AG09319 (cell line): ENCODE data around the gene ETV3L.

Source experiments
- DNase-seq: peaks from one replicate; pipeline ENCODE4 v3.0.0-alpha.2; 2010; ENCODE audit warnings: low read depth; ENCODE audit errors: extremely low read depth
- TF ChIP-seq, protein P1 (sequence below): IDR thresholded peaks from 2 replicates; pipeline ENCODE4 v1.5.1; 2011; ENCODE audit warnings: low read depth, mild to moderate bottlenecking, inconsistent platforms, low read length, moderate library complexity

ETV3L gene

DNA sequence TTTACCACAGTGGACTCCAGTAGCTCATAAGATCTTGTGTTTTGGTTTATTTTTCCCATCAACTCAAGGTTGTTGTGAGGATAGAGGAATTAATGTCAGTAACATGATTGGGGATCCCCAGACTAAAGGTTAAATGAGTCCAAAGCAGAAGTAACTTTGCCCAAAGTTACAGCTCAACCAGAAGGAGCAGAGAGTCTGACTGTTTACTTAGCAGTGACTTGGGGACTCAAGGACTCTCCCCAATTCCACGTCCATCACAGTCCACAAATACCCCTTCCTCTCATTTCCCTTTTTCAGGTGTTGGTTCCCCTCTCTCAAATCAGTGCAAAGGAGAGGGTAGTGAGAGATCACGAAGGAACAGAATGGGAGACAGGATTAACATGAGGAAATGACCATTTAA lies 42.6 kb upstream of the ETV3L start:
- TF ChIP-seq, protein P1, sequence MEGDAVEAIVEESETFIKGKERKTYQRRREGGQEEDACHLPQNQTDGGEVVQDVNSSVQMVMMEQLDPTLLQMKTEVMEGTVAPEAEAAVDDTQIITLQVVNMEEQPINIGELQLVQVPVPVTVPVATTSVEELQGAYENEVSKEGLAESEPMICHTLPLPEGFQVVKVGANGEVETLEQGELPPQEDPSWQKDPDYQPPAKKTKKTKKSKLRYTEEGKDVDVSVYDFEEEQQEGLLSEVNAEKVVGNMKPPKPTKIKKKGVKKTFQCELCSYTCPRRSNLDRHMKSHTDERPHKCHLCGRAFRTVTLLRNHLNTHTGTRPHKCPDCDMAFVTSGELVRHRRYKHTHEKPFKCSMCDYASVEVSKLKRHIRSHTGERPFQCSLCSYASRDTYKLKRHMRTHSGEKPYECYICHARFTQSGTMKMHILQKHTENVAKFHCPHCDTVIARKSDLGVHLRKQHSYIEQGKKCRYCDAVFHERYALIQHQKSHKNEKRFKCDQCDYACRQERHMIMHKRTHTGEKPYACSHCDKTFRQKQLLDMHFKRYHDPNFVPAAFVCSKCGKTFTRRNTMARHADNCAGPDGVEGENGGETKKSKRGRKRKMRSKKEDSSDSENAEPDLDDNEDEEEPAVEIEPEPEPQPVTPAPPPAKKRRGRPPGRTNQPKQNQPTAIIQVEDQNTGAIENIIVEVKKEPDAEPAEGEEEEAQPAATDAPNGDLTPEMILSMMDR = no peak
- DNase-seq = no peak

DNA sequence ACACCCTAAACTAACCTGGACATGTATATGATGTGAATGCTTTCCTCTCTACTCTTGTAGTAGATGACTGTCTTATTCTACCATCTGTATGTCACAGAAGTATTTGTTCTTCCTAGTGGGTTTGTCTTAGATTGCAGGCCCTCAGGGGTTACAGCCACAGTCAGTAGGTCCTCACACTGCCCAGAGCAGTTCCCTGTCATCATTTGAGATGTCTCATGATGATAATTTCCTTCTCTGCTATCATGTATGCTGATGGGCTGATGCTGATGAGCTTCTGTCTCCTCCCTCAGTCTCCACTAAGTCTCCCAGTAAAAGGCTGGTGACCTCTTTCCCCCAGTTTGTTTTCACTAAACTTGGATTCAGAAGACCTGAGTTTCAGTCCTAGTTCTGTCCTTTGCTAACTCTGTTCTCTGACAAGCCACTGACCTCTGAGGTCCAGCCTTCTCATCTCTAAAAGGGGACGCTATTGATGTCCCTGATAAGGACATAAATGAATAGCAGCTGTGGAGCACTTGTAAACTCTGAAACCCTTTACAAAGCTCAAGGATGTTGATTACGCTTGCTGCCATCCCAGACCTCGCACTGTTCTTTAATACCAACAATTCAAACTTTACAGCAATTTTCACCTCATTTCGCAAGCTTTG lies 41.7 kb upstream of the ETV3L start:
- TF ChIP-seq, protein P1 = no peak

DNA sequence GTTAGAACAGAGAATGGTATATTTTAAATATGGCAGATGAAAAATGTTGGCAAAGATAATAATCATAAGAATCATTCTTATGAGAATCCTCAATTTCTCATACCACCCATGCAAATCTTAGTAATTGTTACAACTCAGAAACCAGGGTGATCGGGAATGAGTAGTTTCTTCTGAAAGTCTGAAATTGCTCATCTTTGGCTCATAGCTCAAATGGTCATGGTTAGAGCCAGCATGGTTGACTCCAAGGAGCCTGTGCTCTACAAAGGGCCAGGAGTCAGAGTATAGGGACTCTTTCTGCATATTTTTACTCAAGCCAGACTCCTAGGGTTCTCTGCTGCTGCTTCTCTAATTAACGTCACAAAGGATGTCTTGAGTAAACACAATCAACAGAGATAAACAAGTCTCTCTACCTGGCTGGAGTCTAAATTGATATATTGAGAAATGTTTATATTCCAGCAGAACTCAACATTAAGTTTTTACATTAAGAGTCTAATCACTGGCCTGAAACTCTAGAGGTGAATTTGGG lies 40.5 kb upstream of the ETV3L start:
- no peak for DNase-seq
- TF ChIP-seq, protein P1 = no peak

More for the DNA sequence above, 41.7 kb upstream of the ETV3L start:
- DNase-seq = no peak

DNA sequence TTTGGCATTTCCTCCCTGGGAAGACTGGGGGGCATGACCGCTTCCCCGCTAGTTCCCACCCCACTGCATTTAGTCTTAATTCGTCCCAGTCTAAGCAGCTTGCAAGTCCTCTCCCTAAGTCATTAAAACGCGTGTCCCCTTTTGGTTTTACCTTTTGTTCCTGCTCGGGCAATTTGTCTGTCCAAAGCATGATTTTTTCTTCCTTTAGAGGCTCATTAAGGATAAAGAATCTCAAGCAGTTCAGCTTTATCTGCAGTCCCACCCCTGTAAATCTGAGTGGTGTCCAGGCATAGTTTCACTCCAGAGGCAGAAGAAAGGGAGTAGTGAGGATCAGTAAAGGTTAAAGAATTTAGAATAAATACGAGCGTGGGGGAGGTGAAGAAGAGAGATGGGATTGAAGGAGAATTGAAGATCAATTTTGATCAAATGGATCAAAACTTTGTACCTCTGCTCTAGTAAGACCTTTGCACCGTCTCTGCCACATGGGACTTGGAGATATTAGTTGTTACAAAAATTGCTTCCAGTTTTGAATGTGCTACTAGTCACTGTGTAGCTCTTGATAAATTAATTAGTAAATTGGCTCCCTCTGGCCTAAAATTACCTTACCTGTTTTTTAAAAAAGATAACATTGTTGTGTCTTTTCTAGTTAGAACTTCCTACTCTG lies 39.6 kb upstream of the ETV3L start:
- no peak for DNase-seq
- TF ChIP-seq, protein P1 = no peak

GRCh38 chr1:157138220-157139051 lies 38.8 kb upstream of the ETV3L start, which contains the start of gene ETV3:
TSS of gene ETV3 (minus strand) at chr1:157138395. CDS start at chr1:157136352, 2,043 bp downstream.
- peak; percentile 77 for DNase-seq
- TF ChIP-seq, protein P1 = no peak

DNA sequence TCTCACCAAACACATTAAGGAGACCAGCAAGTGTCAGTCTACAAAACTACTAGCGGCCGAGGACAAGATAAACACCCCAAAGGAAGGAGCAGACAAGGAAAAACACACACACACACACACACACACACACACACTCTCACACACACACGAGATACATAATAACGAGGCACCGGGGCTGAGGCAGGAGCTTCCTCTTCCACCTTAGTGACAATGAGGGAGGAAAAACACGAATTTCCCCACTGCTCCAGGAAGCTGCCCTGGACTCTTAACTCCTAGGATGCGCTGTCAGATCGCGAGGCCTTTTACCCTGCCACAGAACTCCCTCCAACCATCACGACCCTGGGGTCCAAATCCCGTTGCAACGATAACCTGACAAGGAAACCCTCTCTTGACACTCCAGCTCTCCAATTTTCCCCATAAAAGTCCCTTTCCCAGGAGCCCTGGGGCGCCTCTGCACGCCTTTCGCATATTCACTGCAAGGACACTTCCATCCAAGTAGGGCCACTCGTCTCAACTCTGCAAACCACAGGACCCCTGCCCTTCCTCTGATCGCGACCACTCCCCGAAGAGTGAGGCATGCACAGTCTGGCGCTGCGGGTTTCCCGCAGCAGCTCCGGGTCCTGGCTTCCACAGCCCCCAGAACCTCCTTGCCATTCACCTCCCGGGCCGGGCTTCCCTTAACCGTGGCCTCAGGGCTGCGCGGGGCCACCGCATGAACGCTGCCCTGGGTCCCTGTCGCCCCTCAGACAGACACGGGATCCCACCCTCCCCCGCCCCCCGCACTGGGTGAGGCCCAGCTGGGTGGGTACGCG lies 38.0 kb upstream of the ETV3L start:
- TF ChIP-seq, protein P1 = no peak
- no peak for DNase-seq
